ENCODE results near the gene IGLL5.

The IGLL5 gene

GRCh38 chr22:22942511-22943329 lies 55.1 kb downstream of the IGLL5 start:
- TF ChIP-seq, protein P1, sequence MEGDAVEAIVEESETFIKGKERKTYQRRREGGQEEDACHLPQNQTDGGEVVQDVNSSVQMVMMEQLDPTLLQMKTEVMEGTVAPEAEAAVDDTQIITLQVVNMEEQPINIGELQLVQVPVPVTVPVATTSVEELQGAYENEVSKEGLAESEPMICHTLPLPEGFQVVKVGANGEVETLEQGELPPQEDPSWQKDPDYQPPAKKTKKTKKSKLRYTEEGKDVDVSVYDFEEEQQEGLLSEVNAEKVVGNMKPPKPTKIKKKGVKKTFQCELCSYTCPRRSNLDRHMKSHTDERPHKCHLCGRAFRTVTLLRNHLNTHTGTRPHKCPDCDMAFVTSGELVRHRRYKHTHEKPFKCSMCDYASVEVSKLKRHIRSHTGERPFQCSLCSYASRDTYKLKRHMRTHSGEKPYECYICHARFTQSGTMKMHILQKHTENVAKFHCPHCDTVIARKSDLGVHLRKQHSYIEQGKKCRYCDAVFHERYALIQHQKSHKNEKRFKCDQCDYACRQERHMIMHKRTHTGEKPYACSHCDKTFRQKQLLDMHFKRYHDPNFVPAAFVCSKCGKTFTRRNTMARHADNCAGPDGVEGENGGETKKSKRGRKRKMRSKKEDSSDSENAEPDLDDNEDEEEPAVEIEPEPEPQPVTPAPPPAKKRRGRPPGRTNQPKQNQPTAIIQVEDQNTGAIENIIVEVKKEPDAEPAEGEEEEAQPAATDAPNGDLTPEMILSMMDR (IDR thresholded peaks at IDR 0.05): peak; percentile 95

GRCh38 chr22:22943521-22944267 lies 56.1 kb downstream of the IGLL5 start:
- TF ChIP-seq, protein P1 (IDR thresholded peaks at IDR 0.05): no peak

- TF ChIP-seq, protein P1 (IDR thresholded peaks at IDR 0.05): no peak
These were observed 56.8 kb downstream of the IGLL5 start for GRCh38 chr22:22944268-22944985.

DNA sequence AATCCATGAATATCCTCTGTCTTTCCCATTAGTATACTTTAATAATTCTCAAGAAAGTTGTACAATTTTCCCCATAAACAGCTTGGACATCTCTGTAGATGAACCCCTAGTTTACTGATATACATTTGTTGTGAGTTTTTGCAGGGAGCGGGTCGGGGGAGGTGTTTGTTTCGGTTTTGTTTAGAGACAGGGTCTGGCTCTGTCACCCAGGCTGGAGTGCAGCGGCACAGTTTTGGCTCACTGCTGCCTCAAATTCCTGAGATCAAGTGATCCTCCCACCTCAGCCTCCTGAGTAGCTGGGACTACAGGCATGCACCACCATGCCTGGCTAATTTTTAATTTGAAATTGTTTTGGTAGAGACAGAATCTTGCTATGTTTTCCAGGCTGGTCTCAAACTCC lies 57.6 kb downstream of the IGLL5 start:
- TF ChIP-seq, protein P1 (IDR thresholded peaks at IDR 0.05): no peak
